GM19463 (cell line): ENCODE measurements around the gene GOLGA8A.
A peak's percentile ranks its signal among the peaks of the same experiment; 100 is the strongest.
"Not testable (repeated sequence)": the region's sequence is repeated elsewhere in the genome, so short reads cannot be mapped to it uniquely, and the experiment has no call there.

Source experiments
- ATAC-seq: cut with Tn5 transposase; IDR thresholded peaks from one replicate; pipeline ENCODE4 v1.9.1; 2021; ENCODE audit warnings: mild to moderate bottlenecking, moderate library complexity; ENCODE audit not compliant: unreplicated experiment

Gene GOLGA8A

DNA sequence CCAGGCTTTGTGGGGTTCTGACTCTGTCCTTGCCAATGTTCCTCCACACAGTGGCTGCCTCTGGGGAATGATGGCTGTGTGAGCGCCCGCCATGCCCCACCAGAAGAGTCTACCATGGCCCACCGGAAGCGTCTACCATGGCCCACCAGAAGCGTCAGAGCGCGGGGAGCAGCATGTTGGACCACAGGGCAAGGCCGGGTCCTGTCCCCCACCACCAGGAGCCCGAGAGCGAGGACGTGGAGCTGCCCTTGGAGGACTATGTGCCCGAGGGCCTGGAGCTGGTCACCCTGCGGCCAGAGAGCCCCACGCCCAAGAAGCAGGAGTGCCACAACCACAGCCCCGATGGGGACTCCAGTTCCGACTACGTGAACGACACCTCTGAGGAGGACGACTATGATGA, 28.1 kb downstream of the GOLGA8A start:
- ATAC-seq, result not testable (repeated sequence)

DNA sequence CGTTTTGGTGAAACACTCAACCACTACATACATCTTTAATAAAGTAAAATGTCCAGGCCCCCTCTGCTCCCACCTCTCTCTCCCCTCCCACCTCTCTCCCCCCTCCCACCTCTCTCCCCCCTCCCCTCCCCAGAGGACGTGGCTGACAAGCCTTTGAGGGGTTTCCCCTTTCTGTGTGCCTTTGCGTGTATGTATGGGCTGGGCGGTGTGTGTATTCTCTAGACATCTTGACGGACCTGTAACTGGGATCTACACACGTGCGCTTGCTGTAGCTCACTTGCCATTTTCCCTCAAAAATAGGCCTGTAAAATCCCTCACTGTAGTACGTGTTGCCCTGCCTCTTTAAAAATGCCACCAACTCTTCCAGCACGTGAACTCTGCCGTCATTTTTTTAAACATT, 28.6 kb downstream of the GOLGA8A start:
- ATAC-seq, result not testable (repeated sequence)

DNA sequence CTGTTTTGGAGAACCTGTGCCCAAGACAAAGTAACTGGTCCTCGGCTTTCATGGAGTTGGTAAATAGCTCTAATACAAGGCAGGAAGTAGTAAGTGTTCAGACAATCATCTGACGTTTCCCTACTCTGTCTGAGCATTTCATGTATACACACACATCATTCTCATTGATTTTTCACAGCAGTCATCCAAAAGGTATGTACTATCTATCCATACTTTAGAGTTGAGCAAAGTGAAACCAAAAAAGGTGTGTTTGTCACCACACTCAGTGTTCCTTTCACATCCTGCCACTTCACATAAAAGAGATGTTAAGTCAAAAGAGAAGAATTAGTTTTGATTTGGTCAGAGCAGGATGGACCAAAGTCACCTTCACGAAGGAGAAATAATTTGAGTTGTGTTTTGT, 33.7 kb downstream of the GOLGA8A start:
- ATAC-seq, result not testable (repeated sequence)

DNA sequence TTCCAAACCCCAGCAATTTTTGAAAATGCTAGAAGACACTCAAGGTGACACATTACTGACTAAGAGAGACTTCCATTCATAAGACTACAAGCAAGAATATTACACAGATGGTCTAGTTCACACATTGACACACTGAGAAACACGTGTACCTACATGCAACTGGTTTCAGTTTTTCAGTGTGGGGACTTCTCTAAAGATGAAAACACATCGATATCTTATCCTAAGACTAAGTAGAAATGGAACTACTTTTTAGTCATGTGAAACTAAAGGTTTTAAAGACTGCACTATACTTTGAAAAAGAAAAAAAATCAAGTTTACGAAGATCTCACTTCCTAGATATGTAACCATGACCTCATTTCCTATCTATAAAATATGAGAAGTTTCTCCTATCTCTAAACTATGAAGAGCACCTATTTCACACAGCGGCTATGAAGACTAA, 34.4 kb downstream of the GOLGA8A start:
- peak; percentile 57 for ATAC-seq

DNA sequence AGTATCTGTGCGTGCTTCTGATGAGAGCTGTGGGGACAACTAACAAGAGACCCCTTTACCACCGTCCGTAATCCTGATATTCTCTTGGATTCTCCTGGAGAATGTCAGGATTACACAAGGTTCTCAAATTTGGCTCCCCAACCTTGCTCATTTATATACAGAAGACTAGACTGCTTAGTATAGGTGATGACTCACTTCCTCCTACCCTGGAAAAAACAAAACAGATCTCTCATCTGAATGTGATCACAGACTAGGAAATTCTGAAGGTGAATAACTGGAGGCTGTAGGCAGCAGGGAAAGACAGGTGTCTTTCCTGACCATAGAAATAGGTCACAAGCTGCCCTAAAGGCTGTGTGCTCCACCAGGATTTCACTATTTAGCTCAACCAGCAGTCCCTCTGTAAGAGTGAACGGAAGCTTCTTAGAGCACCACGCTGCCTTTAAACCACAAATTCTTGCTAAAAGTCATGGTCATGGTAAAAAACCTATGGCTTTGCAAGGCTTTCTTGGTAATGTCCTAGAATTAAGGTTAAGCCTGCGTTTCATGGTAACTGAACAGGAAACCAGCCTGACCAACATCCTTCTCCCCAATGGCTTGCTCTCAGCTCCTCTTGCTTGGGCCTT, 39.9 kb downstream of the GOLGA8A start:
- ATAC-seq, result not testable (repeated sequence)

DNA sequence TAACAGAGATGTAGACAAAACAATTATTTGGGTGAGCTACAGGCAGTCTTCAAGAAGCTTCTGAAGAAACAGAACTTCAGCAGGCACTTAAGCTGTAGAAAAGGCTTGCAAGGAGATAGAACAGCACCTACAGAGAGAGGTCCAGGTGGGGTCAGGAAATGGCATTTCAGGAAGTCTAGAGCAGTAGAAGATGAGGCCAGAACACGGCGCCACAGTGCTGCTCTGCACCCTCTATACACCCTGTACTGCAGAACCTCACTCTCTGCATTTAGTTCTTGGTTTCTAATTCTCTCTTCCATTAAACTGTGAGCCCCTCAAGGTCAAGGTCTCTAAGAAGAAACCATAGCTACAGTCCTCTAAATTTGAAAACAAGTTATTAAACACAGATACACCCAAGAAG, 44.6 kb downstream of the GOLGA8A start:
- ATAC-seq, result not testable (repeated sequence)

DNA sequence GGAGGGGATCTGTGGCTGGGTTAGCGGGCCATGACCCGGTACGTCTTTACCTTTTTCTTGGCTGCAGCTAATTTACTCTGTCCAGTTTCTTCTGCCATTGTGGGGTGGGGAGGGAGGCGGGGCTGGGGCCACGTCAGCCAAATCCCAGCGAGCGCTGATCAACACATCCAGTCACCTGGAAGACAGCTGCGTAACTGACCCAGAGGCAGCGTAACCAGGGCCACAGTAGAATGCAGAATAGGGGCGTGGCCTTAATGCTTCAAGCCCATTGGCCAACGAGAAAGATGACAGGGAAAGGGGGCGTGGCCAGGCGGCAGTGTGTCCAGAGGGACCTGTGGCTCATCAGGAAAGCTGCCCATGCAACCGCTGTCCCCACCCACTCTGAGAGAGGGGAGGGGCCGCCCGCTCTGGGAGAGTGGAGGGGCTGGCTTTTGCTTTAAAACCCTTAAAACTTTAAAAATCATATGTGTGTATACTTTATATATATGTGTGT, 48.0 kb downstream of the GOLGA8A start:
- not testable (repeated sequence) for ATAC-seq
